GM12872 (cell line): ENCODE results near the gene RAB40B.

Experiments
- TF ChIP-seq, protein P1 (sequence below): IDR thresholded peaks from 3 replicates; pipeline ENCODE4 v1.5.1; 2011; ENCODE audit warnings: low read depth, mild to moderate bottlenecking, low read length, moderate library complexity; ENCODE audit not compliant: insufficient read depth

Gene RAB40B

DNA sequence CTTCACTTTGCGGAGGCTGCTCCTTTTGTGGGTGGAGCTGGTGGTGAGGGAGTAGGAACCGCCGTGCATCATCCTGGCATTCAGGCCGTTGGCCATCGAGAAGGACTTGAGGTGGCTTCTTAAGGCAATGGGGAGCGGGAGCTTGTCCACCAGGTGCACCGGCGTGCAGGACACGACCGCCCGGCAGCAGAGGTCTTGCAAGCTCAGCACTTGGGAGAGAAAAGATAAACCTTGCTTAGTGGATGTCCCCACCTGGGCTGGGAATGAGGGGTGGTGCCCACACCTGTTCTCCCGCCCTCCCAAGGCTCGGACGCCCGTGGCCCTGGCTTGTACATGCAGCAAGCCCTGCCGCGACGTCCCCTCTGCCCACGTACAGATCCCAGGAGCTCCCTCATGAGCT is 40.6 kb downstream of the RAB40B start:
- TF ChIP-seq, protein P1, sequence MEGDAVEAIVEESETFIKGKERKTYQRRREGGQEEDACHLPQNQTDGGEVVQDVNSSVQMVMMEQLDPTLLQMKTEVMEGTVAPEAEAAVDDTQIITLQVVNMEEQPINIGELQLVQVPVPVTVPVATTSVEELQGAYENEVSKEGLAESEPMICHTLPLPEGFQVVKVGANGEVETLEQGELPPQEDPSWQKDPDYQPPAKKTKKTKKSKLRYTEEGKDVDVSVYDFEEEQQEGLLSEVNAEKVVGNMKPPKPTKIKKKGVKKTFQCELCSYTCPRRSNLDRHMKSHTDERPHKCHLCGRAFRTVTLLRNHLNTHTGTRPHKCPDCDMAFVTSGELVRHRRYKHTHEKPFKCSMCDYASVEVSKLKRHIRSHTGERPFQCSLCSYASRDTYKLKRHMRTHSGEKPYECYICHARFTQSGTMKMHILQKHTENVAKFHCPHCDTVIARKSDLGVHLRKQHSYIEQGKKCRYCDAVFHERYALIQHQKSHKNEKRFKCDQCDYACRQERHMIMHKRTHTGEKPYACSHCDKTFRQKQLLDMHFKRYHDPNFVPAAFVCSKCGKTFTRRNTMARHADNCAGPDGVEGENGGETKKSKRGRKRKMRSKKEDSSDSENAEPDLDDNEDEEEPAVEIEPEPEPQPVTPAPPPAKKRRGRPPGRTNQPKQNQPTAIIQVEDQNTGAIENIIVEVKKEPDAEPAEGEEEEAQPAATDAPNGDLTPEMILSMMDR, result no peak

GRCh38 chr17:82656266-82656665 is 42.2 kb downstream of the RAB40B start:
- TF ChIP-seq, protein P1, result no peak

- TF ChIP-seq, protein P1, result no peak
Measured at GRCh38 chr17:82655523-82655922, 43.0 kb downstream of the RAB40B start.

- TF ChIP-seq, protein P1, result no peak
Measured at GRCh38 chr17:82655038-82655479, 43.4 kb downstream of the RAB40B start.

DNA sequence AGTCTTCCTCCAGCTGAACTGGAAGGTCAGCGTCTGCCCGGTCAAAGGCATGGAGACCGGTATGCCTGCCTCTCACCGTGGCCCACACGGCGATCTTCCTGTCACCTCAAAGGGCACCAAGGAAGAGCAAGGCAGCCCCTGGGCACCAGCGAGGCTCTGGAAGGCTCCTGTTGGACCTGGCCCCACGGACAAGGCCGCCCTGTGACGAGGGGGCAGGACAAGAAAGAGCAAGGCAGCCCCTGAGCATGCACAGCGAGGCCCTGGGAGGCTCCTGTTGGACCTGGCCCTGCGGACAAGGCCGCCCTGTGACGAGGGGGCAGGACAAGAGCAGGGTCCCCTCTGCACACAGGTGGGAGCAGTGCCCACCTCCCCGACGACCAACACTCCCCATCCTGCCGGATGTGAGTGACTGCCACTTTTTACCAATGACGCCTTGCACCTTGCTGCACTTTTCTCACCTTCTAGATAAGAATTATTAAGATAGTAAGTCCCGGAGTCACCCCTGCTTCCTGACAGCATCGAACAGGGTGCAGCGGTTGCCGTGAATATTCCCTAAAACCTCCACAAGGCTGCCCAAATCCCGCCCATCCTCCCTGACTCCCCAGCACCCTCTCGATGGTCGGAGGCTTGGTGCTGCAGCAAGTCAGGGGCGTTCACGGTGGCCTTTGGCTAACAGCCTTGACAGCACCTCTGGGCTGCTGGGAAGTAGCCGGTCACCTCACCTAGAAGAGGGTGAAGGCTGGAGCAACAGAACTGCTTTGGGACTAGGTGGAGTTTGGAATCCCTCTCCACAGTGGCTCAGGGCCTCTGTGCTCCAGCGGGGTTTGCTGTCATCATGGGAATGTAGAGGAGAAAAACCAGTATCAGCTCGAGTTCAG is 44.6 kb downstream of the RAB40B start:
- TF ChIP-seq, protein P1, result no peak

DNA sequence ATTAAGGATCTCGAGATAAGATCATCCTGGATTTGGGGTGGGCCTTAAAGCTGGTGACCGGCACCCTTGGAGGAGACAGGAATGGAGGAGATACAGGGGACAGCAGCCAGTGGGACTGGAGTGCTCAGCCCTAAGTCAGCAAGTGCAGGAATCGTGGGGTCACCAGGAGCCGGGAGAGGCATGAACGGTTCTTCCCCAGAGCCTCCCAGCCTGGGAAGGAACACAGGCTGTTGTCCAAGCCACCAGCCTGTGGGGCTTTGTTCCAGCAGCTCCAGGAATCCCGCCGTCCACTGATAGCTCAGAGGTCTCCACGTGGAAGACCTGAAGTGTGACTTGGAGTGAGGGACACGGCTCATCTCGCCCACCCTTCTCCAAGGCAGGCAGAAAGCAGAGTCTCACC is 47.8 kb downstream of the RAB40B start:
- TF ChIP-seq, protein P1, result no peak

- TF ChIP-seq, protein P1, result no peak
Measured at GRCh38 chr17:82649501-82650261, 48.8 kb downstream of the RAB40B start.
